CD4-positive, alpha-beta memory T cell (primary cell): ENCODE measurements around the gene CCNJ. TPM values are rescaled to one million over a fixed set of nuclear protein-coding genes. Genes with fewer than 3 reads are reported as not detected.
"Not testable (repeated sequence)": the region's sequence is repeated elsewhere in the genome, so short reads cannot be mapped to it uniquely, and the experiment has no call there.

Source experiments
- CTCF ChIA-PET: fragments of 350-600 bp; sonication (Branson Sonifier 250); formaldehyde crosslinking; loops from one replicate; lab custom pipeline; 2021; ENCODE audit warnings: inconsistent platforms; ENCODE audit not compliant: partially characterized antibody; lab: Charles Lee
- POLR2A ChIA-PET: fragments of 350-600 bp; sonication (Branson Sonifier 250); formaldehyde crosslinking; loops from one replicate; lab custom pipeline; 2021; ENCODE audit not compliant: partially characterized antibody; lab: Charles Lee
- DNase-seq, 5 donors: peaks; one replicate each; pipeline versions ENCODE4 v3.0.0 to v3.0.0-alpha.2; 2020 to 2022; ENCODE audit warnings: mixed read lengths in 1 of 5
- H3K27ac ChIP-seq: one replicate; pipeline ENCODE4 v1.7.0; 2013; ENCODE audit warnings: low read depth, low read length
- H3K27me3 ChIP-seq: 2 replicates; pipeline ENCODE4 v1.7.0; 2013; ENCODE audit warnings: mild to moderate bottlenecking, low read length, moderate library complexity; ENCODE audit not compliant: insufficient read depth
- H3K36me3 ChIP-seq: 2 replicates; pipeline ENCODE4 v1.7.0; 2013; ENCODE audit warnings: mild to moderate bottlenecking, low read length, moderate library complexity; ENCODE audit not compliant: insufficient read depth
- H3K4me1 ChIP-seq: 2 replicates; pipeline ENCODE4 v1.7.0; 2013; ENCODE audit warnings: mild to moderate bottlenecking, low read length, moderate library complexity; ENCODE audit not compliant: insufficient read depth
- H3K4me3 ChIP-seq, 2 donors: one replicate each; pipeline ENCODE4 v1.7.0; 2013; ENCODE audit warnings: low read length in 2 of 2, mild to moderate bottlenecking in 1 of 2
- H3K9me3 ChIP-seq, 2 donors: one replicate each; pipeline ENCODE4 v1.7.0; 2013; ENCODE audit warnings: low read length in 2 of 2, control low read depth in 1 of 2; ENCODE audit not compliant: control insufficient read depth in 1 of 2
- H3K27ac Mint-ChIP-seq, 7 donors: one replicate each; pipeline ENCODE4 v1.8.0; 2020 to 2021; ENCODE audit warnings: mixed read lengths in 7 of 7, mild to moderate bottlenecking in 6 of 7, inconsistent platforms in 3 of 7, moderate library complexity in 3 of 7
- H3K27me3 Mint-ChIP-seq, 2 donors: one replicate each; pipeline ENCODE4 v1.8.0; 2020 to 2021; ENCODE audit warnings: mixed read lengths in 2 of 2
- H3K36me3 Mint-ChIP-seq, 2 donors: one replicate each; pipeline ENCODE4 v1.8.0; 2020 to 2021; ENCODE audit warnings: mixed read lengths in 2 of 2, inconsistent platforms in 1 of 2, mild to moderate bottlenecking in 1 of 2
- H3K4me1 Mint-ChIP-seq, 4 donors: one replicate each; pipeline ENCODE4 v1.8.0; 2020 to 2021; ENCODE audit warnings: mixed read lengths in 4 of 4, mild to moderate bottlenecking in 1 of 4
- H3K4me3 Mint-ChIP-seq, 8 donors: one replicate each; pipeline ENCODE4 v1.8.0; 2020 to 2021; ENCODE audit warnings: mixed read lengths in 8 of 8, mild to moderate bottlenecking in 7 of 8, moderate library complexity in 6 of 8, inconsistent platforms in 3 of 8
- H3K9me3 Mint-ChIP-seq, 8 donors: one replicate each; pipeline ENCODE4 v1.8.0; 2020 to 2021; ENCODE audit warnings: mixed read lengths in 8 of 8, mild to moderate bottlenecking in 5 of 8, inconsistent platforms in 3 of 8, moderate library complexity in 1 of 8
- intact Hi-C: fragments of 100-400 bp; cut with micrococcal nuclease; formaldehyde crosslinking; loops from one replicate; pipeline ENCODE4 v1.15.1; 2023
- polyA plus RNA-seq, 2 donors: library from polyadenylated mRNA; unstranded; fragments of 300-500 nt; fragmentation: Illumina TruSeq; gene quantifications; one replicate each; pipeline ENCODE4 v1.2.3, GENCODE V29; 2021
- total RNA-seq, 2 experiments: library from RNA; stranded (reverse); gene quantifications; one replicate each; pipeline ENCODE4 v1.2.3, GENCODE V29; 2021

Gene CCNJ
- total and polyA plus RNA-seq, 4 experiments from 2014 or later: 0.43 to 7.1 (median 4.2) TPM

DNA sequence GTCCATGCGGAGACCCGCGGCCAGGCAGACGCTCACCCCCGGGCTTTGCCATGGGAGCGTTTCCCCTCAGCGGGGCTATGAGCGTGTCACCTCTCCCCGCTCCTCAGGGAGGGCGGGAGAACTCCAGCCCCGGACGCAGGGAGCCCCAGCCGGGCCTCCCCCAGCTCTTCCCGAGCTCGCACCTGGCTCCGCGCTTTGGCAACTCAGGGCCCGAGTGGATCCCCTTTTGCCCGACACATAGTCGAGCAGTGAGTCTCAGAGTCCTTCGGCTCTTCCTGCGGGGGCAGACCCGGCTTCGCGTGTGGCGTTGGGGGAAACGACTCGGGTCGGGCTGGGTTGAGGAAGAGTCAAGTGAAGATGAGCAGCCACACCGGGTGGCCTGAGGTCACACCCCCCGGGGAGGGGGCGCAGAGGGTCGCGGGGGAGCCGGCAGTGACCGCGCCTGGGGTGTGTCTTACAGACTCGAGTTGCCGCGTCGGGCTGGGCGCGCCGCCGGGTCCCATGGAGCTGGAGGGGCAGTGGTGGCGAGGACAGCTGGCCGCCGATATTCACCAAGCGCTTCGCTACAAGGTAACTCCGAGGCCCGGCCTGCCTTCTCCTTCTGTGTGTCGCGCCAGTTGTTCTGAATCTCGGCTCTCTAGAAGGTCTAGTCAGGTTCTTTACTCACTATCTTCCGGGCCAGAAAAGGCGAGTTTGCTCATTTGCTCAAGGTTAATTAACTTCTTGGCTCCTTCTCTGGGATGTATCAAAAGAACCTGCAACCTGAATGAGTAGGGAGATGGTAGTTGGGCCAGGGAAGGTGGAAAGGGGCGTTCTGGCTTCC is 721 bp downstream of the CCNJ start:
- CTCF ChIA-PET: interaction anchor here (0.7 to 2.0 kb wide), 4 partner anchors 12 to 350 kb away, joined by 3 to 5 read pairs (median 3); partner anchors contain the start of gene TCTN3
- H3K27me3 Mint-ChIP-seq: peaks cover 0 to 2% of the 10 kb centered on the region in 2 donors

DNA sequence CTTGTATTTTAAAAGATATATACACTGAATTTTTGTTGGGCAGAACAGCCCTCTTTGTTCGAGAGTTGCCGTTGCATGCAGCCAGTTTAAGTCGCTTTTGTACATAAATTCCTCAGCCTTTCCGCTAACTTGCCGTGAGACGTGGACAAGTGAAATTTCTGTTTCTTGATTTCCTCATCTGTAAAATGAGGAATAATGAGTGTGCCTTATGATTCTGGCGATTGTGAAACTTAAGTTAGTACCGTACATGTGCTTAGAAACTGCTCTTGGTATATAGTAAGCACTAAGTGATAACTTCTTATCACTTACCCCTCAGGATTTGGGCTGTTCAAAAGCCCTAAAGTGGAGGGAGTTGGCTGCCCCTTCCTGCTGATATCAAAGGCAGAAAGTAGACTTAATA is 1.4 kb downstream of the CCNJ start:
- intact Hi-C loops: loop anchor here (5.0 kb wide), 1 partner anchor 137 kb away; the partner anchor contains the start of gene CC2D2B
- Mint-ChIP-seq H3K36me3 (peaks cover 14 to 24% of the 10 kb centered on the region in 2 donors), H3K9me3 (no peaks in the 10 kb centered on the region), H3K27ac (peak overlapping the region; percentile 43 to 95 (median 89)), H3K4me1 (peaks cover 28 to 56% (median 44%) of the 10 kb centered on the region in 4 donors), H3K27me3 (peaks cover 0 to 2% of the 10 kb centered on the region in 2 donors), H3K4me3 (peak overlapping the region; percentile 91 to 96 (median 92))
- Histone ChIP-seq H3K4me3 (peak overlapping the region; percentile 60 to 69), H3K9me3 (no peaks in the 10 kb centered on the region), H3K4me1 (peaks cover 19% of the 10 kb centered on the region), H3K27me3 (no peaks in the 10 kb centered on the region), H3K36me3 (no peaks in the 10 kb centered on the region), H3K27ac (no peak overlapping the region)
- DNase-seq: no peak
- POLR2A ChIA-PET: interaction anchor here (0.6 to 2.6 kb wide), 5 partner anchors 31 to 388 kb away, joined by 3 to 25 read pairs (median 3); partner anchors contain the start of gene ZNF518A
- CTCF ChIA-PET: interaction anchor here (0.9 to 2.0 kb wide), 3 partner anchors 12 to 351 kb away, joined by 3 to 5 read pairs (median 3); partner anchors contain the start of gene TCTN3

More for the DNA sequence above, 721 bp downstream of the CCNJ start:
- Histone ChIP-seq H3K4me3 (peak overlapping the region; percentile 60 to 69), H3K36me3 (no peaks in the 10 kb centered on the region), H3K4me1 (peaks cover 19% of the 10 kb centered on the region), H3K27me3 (no peaks in the 10 kb centered on the region), H3K9me3 (no peaks in the 10 kb centered on the region), H3K27ac (peak overlapping the region; percentile 64)
- POLR2A ChIA-PET: interaction anchor here (0.6 to 2.6 kb wide), 8 partner anchors 31 to 387 kb away, joined by 3 to 25 read pairs (median 3); partner anchors contain the start of genes CC2D2B, TCTN3 and ZNF518A
- DNase-seq: peak; percentile 44 to 60 (median 56)
- H3K4me3 Mint-ChIP-seq: peak overlapping the region; percentile 91 to 96 (median 92)
- H3K27ac Mint-ChIP-seq: peak overlapping the region; percentile 43 to 95 (median 92)
- H3K36me3 Mint-ChIP-seq: peaks cover 14 to 24% of the 10 kb centered on the region in 2 donors
- peaks cover 28 to 56% (median 41%) of the 10 kb centered on the region in 4 donors for H3K4me1 Mint-ChIP-seq
- H3K9me3 Mint-ChIP-seq: no peaks in the 10 kb centered on the region
- intact Hi-C loops: loop anchor here (1.0 to 5.0 kb wide), 5 partner anchors 27 to 350 kb away; partner anchors contain the start of genes CC2D2B and ZNF518A

DNA sequence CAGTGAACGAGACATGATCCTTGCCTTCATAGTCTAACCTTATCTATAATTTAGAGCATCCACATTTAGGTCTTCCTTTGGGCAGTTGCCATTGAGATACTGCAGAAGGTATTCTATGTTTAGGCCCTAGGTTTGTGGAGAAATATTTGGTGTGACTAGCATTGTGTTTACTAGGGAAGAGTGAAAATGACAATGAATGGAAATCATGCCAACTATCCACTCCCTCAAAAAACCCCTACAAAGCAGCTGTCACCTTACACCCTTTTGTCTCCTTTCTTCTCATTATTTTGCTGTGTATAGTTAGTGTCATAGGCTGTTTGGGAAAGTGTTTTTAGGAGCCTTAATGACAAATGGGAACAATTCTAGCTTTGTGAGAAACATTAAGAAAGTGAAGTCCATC is 3.2 kb downstream of the CCNJ start:
- intact Hi-C loops: no loop called here
- H3K9me3 ChIP-seq: no peaks in the 10 kb centered on the region
- ChIA-PET CTCF (interaction anchor here (0.5 to 1.4 kb wide), 2 partner anchors 185 to 353 kb away, joined by 3 to 6 read pairs; partner anchors contain the start of gene TCTN3), POLR2A (interaction anchor here (1.2 kb wide), 1 partner anchor 83 kb away, joined by 7 read pairs; the partner anchor contains the start of gene ZNF518A)
- no peaks in the 10 kb centered on the region for H3K36me3 ChIP-seq
- no peaks in the 10 kb centered on the region for H3K27me3 Mint-ChIP-seq
- no peak for DNase-seq
- peaks cover 17 to 33% of the 10 kb centered on the region in 2 donors for H3K36me3 Mint-ChIP-seq
- no peak overlapping the region for H3K27ac ChIP-seq
- H3K27ac Mint-ChIP-seq: peak overlapping the region in 4 of 7 donors; percentile 1 to 32 (median 18)
- H3K9me3 Mint-ChIP-seq: no peaks in the 10 kb centered on the region
- no peak overlapping the region for H3K4me3 ChIP-seq
- H3K4me3 Mint-ChIP-seq: no peak overlapping the region
- H3K4me1 Mint-ChIP-seq: peaks cover 28 to 56% (median 44%) of the 10 kb centered on the region in 4 donors
- H3K4me1 ChIP-seq: peaks cover 19% of the 10 kb centered on the region
- H3K27me3 ChIP-seq: no peaks in the 10 kb centered on the region

DNA sequence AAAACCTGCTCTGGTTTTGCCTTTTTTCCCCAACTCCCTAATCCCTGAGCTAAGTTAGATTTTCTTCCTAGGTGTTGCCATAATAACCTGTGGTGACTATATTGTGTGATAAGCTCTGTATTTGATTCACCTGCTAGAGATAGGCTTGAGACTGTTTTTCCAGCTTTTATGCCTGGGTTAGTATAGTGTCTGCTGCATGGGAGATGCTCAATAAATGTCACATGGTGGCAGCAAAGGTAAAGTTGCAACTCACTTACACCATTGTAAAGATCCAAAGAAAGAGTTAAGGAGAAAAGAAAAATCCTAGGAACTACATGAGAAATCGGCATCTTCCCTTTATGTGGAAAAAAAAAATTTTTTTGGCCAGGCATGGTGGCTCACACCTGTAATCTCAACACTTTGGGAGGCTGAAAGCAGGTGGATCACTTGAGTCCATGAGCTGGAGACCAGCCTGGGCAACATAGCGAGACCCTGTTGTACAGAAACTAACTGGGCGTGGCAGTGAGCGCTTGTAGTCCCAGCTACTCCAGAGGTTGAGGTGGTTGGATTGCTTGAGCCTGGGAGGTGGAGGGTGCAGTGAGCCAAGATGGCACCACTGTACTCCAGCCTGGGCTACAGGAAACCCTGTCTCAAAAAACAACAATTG is 3.7 kb downstream of the CCNJ start:
- H3K36me3 Mint-ChIP-seq: peaks cover 23 to 37% of the 10 kb centered on the region in 2 donors
- Histone ChIP-seq H3K27ac (no peak overlapping the region), H3K4me1 (peaks cover 19% of the 10 kb centered on the region), H3K36me3 (no peaks in the 10 kb centered on the region), H3K27me3 (no peaks in the 10 kb centered on the region), H3K9me3 (no peaks in the 10 kb centered on the region), H3K4me3 (no peak overlapping the region)
- peaks cover 32 to 61% (median 46%) of the 10 kb centered on the region in 4 donors for H3K4me1 Mint-ChIP-seq
- no peak for DNase-seq
- H3K27me3 Mint-ChIP-seq: no peaks in the 10 kb centered on the region
- ChIA-PET CTCF (interaction anchor here (0.5 to 1.4 kb wide), 3 partner anchors 184 to 1760 kb away, joined by 3 to 6 read pairs (median 3); partner anchors contain the start of gene TCTN3), POLR2A (interaction anchor here (1.2 kb wide), 1 partner anchor 83 kb away, joined by 7 read pairs; the partner anchor contains the start of gene ZNF518A)
- intact Hi-C loops: no loop called here
- H3K9me3 Mint-ChIP-seq: no peaks in the 10 kb centered on the region
- H3K4me3 Mint-ChIP-seq: peak overlapping the region in 1 of 8 donors; percentile 50
- H3K27ac Mint-ChIP-seq: peak overlapping the region in 2 of 7 donors; percentile 25 to 32

DNA sequence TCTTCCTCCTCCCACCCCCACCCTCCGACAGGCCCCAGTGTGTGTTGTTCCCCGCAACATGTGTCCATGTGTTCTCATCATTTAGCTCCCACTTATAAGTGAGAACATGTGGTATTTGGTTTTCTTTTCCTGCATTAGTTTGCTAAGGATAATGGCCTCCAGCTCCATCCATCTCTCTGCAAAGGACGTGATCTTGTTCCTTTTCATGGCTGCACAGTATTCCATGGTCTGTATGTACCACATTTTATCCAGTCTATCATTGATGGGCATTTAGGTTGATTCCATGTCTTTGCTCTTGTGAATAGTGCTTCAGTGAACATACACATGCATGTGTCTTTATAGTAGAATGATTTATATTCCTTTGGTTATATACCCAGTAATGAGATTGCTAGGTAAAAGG is 4.5 kb downstream of the CCNJ start:
- intact Hi-C loops, H3K36me3 ChIP-seq, H3K4me3 Mint-ChIP-seq, DNase-seq, H3K9me3 ChIP-seq, POLR2A ChIA-PET, H3K27me3 Mint-ChIP-seq, H3K4me3 ChIP-seq, H3K27ac ChIP-seq, H3K27ac Mint-ChIP-seq, H3K9me3 Mint-ChIP-seq, H3K27me3 ChIP-seq: not testable (repeated sequence)
- CTCF ChIA-PET: interaction anchor here (0.6 to 1.4 kb wide), 5 partner anchors 15 to 1760 kb away, joined by 3 to 6 read pairs (median 3); partner anchors contain the start of gene TCTN3
- Mint-ChIP-seq H3K36me3 (peaks cover 29 to 41% of the 10 kb centered on the region in 2 donors), H3K4me1 (peaks cover 30 to 55% (median 42%) of the 10 kb centered on the region in 4 donors)
- peaks cover 11% of the 10 kb centered on the region for H3K4me1 ChIP-seq

DNA sequence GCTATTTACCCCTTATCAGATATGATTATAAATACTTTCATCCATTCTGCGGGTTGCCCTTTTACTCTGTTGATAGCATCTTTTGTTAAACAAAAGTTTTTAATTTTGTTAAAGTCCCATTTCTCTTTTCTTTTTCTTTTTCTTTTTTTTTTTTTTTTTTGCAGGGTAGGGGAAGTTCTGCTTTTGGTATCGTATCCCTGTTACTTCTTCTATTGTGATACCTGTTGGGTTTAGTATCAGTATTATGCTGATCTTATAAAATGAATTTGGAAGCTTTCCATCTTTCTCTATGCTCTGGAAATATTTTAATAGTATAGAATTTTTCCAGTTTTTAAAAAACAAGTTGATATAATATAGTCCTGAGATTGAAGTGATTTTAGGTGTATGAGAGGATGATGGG is 6.0 kb downstream of the CCNJ start:
- intact Hi-C loops: no loop called here
- H3K27me3 Mint-ChIP-seq: no peaks in the 10 kb centered on the region
- no peak overlapping the region for H3K27ac Mint-ChIP-seq
- H3K9me3 Mint-ChIP-seq: no peaks in the 10 kb centered on the region
- Histone ChIP-seq H3K9me3 (no peaks in the 10 kb centered on the region), H3K36me3 (no peaks in the 10 kb centered on the region), H3K27me3 (no peaks in the 10 kb centered on the region), H3K27ac (no peak overlapping the region), H3K4me1 (peaks cover 8% of the 10 kb centered on the region), H3K4me3 (no peak overlapping the region)
- POLR2A ChIA-PET: no interaction called here
- no peak for DNase-seq
- CTCF ChIA-PET: interaction anchor here (1.2 kb wide), 1 partner anchor 39 kb away, joined by 3 read pairs; no protein-coding TSS in a partner anchor
- H3K4me1 Mint-ChIP-seq: peaks cover 33 to 55% (median 40%) of the 10 kb centered on the region in 4 donors
- no peak overlapping the region for H3K4me3 Mint-ChIP-seq
- H3K36me3 Mint-ChIP-seq: peaks cover 35 to 43% of the 10 kb centered on the region in 2 donors
